Ishikawa (cell line): ENCODE results near the gene SOX10.

Source experiments
- CREB1 ChIP-seq: IDR thresholded peaks from 2 replicates; pipeline ENCODE4 v1.6.1; 2012; ENCODE audit warnings: low read depth
- EGR1 ChIP-seq: IDR thresholded peaks from 2 replicates; pipeline ENCODE4 v1.6.1; 2012
- EP300 ChIP-seq: IDR thresholded peaks from 2 replicates; pipeline ENCODE4 v1.6.1; 2012; ENCODE audit warnings: borderline replicate concordance
- FOXM1 ChIP-seq: IDR thresholded peaks from 2 replicates; pipeline ENCODE4 v1.6.1; 2012; ENCODE audit warnings: low read depth, borderline replicate concordance
- NFIC ChIP-seq: IDR thresholded peaks from 2 replicates; pipeline ENCODE4 v1.6.1; 2012
- RAD21 ChIP-seq: IDR thresholded peaks from 2 replicates; pipeline ENCODE4 v1.6.1; 2012; ENCODE audit warnings: low read depth
- TCF12 ChIP-seq: IDR thresholded peaks from 2 replicates; pipeline ENCODE4 v1.6.1; 2012; ENCODE audit warnings: low read depth
- YY1 ChIP-seq: IDR thresholded peaks from 2 replicates; pipeline ENCODE4 v1.6.1; 2012; ENCODE audit warnings: low read depth
- ZBTB7A ChIP-seq: IDR thresholded peaks from 2 replicates; pipeline ENCODE4 v1.6.1; 2012; ENCODE audit warnings: low read depth
- TF ChIP-seq, protein P1 (sequence below): IDR thresholded peaks from 2 replicates; pipeline ENCODE4 v1.6.1; 2012; ENCODE audit warnings: low read depth, mild to moderate bottlenecking
- TF ChIP-seq, protein P2 (sequence below): IDR thresholded peaks from 2 replicates; pipeline ENCODE4 v1.6.1; 2012

GRCh38 chr22:38012604-38013072 lies 28.3 kb upstream of the SOX10 start:
- TF ChIP-seq CREB1 (no peak), NFIC (no peak), EP300 (no peak), ZBTB7A (no peak), RAD21 (no peak), EGR1 (no peak), TCF12 (no peak), YY1 (no peak), FOXM1 (no peak)
- TF ChIP-seq, protein P1, sequence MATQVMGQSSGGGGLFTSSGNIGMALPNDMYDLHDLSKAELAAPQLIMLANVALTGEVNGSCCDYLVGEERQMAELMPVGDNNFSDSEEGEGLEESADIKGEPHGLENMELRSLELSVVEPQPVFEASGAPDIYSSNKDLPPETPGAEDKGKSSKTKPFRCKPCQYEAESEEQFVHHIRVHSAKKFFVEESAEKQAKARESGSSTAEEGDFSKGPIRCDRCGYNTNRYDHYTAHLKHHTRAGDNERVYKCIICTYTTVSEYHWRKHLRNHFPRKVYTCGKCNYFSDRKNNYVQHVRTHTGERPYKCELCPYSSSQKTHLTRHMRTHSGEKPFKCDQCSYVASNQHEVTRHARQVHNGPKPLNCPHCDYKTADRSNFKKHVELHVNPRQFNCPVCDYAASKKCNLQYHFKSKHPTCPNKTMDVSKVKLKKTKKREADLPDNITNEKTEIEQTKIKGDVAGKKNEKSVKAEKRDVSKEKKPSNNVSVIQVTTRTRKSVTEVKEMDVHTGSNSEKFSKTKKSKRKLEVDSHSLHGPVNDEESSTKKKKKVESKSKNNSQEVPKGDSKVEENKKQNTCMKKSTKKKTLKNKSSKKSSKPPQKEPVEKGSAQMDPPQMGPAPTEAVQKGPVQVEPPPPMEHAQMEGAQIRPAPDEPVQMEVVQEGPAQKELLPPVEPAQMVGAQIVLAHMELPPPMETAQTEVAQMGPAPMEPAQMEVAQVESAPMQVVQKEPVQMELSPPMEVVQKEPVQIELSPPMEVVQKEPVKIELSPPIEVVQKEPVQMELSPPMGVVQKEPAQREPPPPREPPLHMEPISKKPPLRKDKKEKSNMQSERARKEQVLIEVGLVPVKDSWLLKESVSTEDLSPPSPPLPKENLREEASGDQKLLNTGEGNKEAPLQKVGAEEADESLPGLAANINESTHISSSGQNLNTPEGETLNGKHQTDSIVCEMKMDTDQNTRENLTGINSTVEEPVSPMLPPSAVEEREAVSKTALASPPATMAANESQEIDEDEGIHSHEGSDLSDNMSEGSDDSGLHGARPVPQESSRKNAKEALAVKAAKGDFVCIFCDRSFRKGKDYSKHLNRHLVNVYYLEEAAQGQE, result no peak
- TF ChIP-seq, protein P2, sequence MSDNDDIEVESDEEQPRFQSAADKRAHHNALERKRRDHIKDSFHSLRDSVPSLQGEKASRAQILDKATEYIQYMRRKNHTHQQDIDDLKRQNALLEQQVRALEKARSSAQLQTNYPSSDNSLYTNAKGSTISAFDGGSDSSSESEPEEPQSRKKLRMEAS, result no peak
